WTC11 (cell line): ENCODE measurements around the gene FAM114A1. TPM values are rescaled to one million over a fixed set of nuclear protein-coding genes. Genes with fewer than 3 reads are reported as not detected.

ENCODE experiments used
- ATAC-seq: fragments of 200-7000 bp; cut with Tn5 transposase; 2 replicates; pipeline ENCODE4 v1.10.0; 2021; ENCODE audit warnings: mild to moderate bottlenecking, moderate library complexity
- CTCF ChIA-PET: fragments of 300-600 bp; sonication (Branson Sonifier 250); formaldehyde crosslinking; loops from one replicate; lab custom pipeline; 2021; ENCODE audit warnings: antibody characterized with exemption; lab: Charles Lee
- POLR2A ChIA-PET: fragments of 350-600 bp; sonication (Branson Sonifier 250); formaldehyde crosslinking; loops from one replicate; lab custom pipeline; 2021; ENCODE audit warnings: antibody characterized with exemption; lab: Charles Lee
- DNase-seq: peaks from one replicate; pipeline ENCODE4 v3.0.0; 2021; ENCODE audit warnings: low spot score
- H3K27ac Mint-ChIP-seq: 2 replicates; pipeline ENCODE4 v1.8.0; 2021; ENCODE audit warnings: mixed read lengths
- H3K27me3 Mint-ChIP-seq: 2 replicates; pipeline ENCODE4 v1.8.0; 2021; ENCODE audit warnings: low read depth, mild to moderate bottlenecking, moderate library complexity, mixed read lengths
- H3K36me3 Mint-ChIP-seq: 2 replicates; pipeline ENCODE4 v1.8.0; 2021; ENCODE audit warnings: mixed read lengths
- H3K4me1 Mint-ChIP-seq: 2 replicates; pipeline ENCODE4 v1.8.0; 2022; ENCODE audit warnings: mixed read lengths
- H3K4me3 Mint-ChIP-seq: 2 replicates; pipeline ENCODE4 v1.8.0; 2021; ENCODE audit warnings: mild to moderate bottlenecking, moderate library complexity, mixed read lengths
- H3K9me3 Mint-ChIP-seq: 2 replicates; pipeline ENCODE4 v1.8.0; 2021; ENCODE audit warnings: mixed read lengths
- ATF1 ChIP-seq: sonication (generic); formaldehyde crosslinking; IDR thresholded peaks from 2 replicates; pipeline ENCODE4 v1.8.1; 2023; ENCODE audit warnings: mild to moderate bottlenecking, moderate library complexity, missing genetic modification reagents
- E2F5 ChIP-seq: sonication (generic); formaldehyde crosslinking; IDR thresholded peaks from 2 replicates; pipeline ENCODE4 v1.8.1; 2022; ENCODE audit warnings: mild to moderate bottlenecking, moderate library complexity, missing genetic modification reagents
- ESRRA ChIP-seq: sonication (generic); formaldehyde crosslinking; IDR thresholded peaks from 2 replicates; pipeline ENCODE4 v1.8.1; 2022; ENCODE audit warnings: mild to moderate bottlenecking, missing genetic modification reagents, borderline replicate concordance
- ETV6 ChIP-seq: sonication (generic); formaldehyde crosslinking; IDR thresholded peaks from 2 replicates; pipeline ENCODE4 v1.8.1; 2022; ENCODE audit warnings: mild to moderate bottlenecking, missing genetic modification reagents
- JUN ChIP-seq: sonication (generic); formaldehyde crosslinking; IDR thresholded peaks from 2 replicates; pipeline ENCODE4 v1.8.0; 2023; ENCODE audit warnings: mild to moderate bottlenecking, missing genetic modification reagents
- KAT7 ChIP-seq: sonication (generic); formaldehyde crosslinking; IDR thresholded peaks from 2 replicates; pipeline ENCODE4 v1.8.1; 2023; ENCODE audit warnings: missing genetic modification reagents, mild to moderate bottlenecking, borderline replicate concordance
- NFATC4 ChIP-seq: fragments of 250-450 bp; sonication (Bioruptor Pico); IDR thresholded peaks from 2 replicates; pipeline ENCODE4 v1.9.0; 2021; ENCODE audit warnings: mild to moderate bottlenecking
- NR2C2 ChIP-seq: sonication (generic); formaldehyde crosslinking; IDR thresholded peaks from 2 replicates; pipeline ENCODE4 v1.8.0; 2022; ENCODE audit warnings: mild to moderate bottlenecking, missing genetic modification reagents
- PREB ChIP-seq: sonication (generic); formaldehyde crosslinking; IDR thresholded peaks from 2 replicates; pipeline ENCODE4 v1.8.1; 2022; ENCODE audit warnings: mild to moderate bottlenecking, missing genetic modification reagents, moderate library complexity, borderline replicate concordance
- RELA ChIP-seq: sonication (generic); formaldehyde crosslinking; IDR thresholded peaks from 2 replicates; pipeline ENCODE4 v1.8.1; 2022; ENCODE audit warnings: missing genetic modification reagents, mild to moderate bottlenecking, borderline replicate concordance
- RORB ChIP-seq: fragments of 250-450 bp; sonication (Bioruptor Pico); IDR thresholded peaks from 2 replicates; pipeline ENCODE4 v1.9.0; 2021; ENCODE audit warnings: mild to moderate bottlenecking
- ZNF138 ChIP-seq: sonication (generic); formaldehyde crosslinking; conservative IDR thresholded peaks from 2 replicates; pipeline ENCODE4 v1.8.1; 2022; ENCODE audit warnings: mild to moderate bottlenecking, moderate library complexity, missing genetic modification reagents
- ZNF317 ChIP-seq: sonication (generic); formaldehyde crosslinking; IDR thresholded peaks from 2 replicates; pipeline ENCODE4 v1.8.1; 2023; ENCODE audit warnings: low read depth, mild to moderate bottlenecking, moderate library complexity, missing genetic modification reagents, borderline replicate concordance
- ZNF396 ChIP-seq: fragments of 250-450 bp; sonication (Bioruptor Pico); IDR thresholded peaks from 2 replicates; pipeline ENCODE4 v1.8.0; 2021; ENCODE audit warnings: mild to moderate bottlenecking, moderate library complexity, borderline replicate concordance
- ZNF512 ChIP-seq: sonication (generic); formaldehyde crosslinking; IDR thresholded peaks from 2 replicates; pipeline ENCODE4 v1.8.1; 2022; ENCODE audit warnings: missing genetic modification reagents, borderline replicate concordance
- ZNF671 ChIP-seq: fragments of 250-450 bp; sonication (Bioruptor Pico); IDR thresholded peaks from 2 replicates; pipeline ENCODE4 v1.8.0; 2021; ENCODE audit warnings: mild to moderate bottlenecking
- total RNA-seq: library from RNA; stranded (reverse); gene quantifications from 3 replicates; pipeline ENCODE4 v1.2.3, GENCODE V29; 2021
- TF ChIP-seq, protein P1 (sequence below): sonication (generic); formaldehyde crosslinking; IDR thresholded peaks from 2 replicates; pipeline ENCODE4 v1.8.1; 2023; ENCODE audit warnings: mild to moderate bottlenecking, missing genetic modification reagents, moderate library complexity
- TF ChIP-seq, protein P2 (sequence below): sonication (generic); formaldehyde crosslinking; IDR thresholded peaks from 2 replicates; pipeline ENCODE4 v1.8.1; 2023; ENCODE audit warnings: mild to moderate bottlenecking, missing genetic modification reagents

The FAM114A1 gene
- total RNA-seq, 1 experiment from 2014 or later = 17.6 TPM

DNA sequence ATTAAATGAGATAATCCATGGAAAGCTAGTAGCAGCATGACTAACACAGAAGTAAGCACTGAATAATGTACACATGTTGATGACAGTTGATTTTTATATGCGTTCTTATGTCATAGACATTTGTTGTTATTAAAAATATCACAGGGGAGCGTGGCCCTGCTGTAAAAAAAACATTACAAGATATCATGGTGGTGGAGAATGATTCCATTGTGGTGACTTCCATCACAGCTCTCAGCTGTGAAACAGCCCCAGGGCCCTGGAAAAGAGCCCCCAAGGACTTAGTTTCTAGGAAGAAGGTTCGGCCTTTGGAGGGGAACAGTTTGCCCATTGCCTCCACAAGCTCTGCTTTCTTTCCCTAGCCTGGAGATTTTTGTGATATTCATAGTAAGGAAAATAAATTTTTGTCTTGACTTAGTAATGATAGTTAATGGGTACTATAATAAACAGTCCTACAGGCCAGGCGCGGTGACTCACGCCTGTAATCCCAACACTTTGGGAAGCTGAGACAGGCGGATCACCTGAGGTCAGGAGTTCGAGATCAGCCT lies 49.9 kb downstream of the FAM114A1 start:
- no peak overlapping the region for H3K4me3 Mint-ChIP-seq
- H3K27me3 Mint-ChIP-seq = no peaks in the 10 kb centered on the region
- no peak overlapping the region for H3K27ac Mint-ChIP-seq
- ChIA-PET CTCF (interaction anchor here (1.1 kb wide), 1 partner anchor 24 kb away, joined by 3 read pairs; no protein-coding TSS in a partner anchor), POLR2A (no interaction called here)
- TF ChIP-seq ZNF671 (no peak), KAT7 (CRISPR knock-in tag) (no peak), PREB (CRISPR knock-in tag) (no peak), ZNF317 (CRISPR knock-in tag) (no peak), NR2C2 (CRISPR knock-in tag) (no peak)
- TF ChIP-seq, protein P1, sequence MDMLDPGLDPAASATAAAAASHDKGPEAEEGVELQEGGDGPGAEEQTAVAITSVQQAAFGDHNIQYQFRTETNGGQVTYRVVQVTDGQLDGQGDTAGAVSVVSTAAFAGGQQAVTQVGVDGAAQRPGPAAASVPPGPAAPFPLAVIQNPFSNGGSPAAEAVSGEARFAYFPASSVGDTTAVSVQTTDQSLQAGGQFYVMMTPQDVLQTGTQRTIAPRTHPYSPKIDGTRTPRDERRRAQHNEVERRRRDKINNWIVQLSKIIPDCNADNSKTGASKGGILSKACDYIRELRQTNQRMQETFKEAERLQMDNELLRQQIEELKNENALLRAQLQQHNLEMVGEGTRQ (CRISPR knock-in tag) = no peak
- ATAC-seq (no peak), DNase-seq (no peak)
- no peaks in the 10 kb centered on the region for H3K4me1 Mint-ChIP-seq
- peaks cover 6% of the 10 kb centered on the region for H3K36me3 Mint-ChIP-seq
- H3K9me3 Mint-ChIP-seq = peaks cover 6% of the 10 kb centered on the region

DNA sequence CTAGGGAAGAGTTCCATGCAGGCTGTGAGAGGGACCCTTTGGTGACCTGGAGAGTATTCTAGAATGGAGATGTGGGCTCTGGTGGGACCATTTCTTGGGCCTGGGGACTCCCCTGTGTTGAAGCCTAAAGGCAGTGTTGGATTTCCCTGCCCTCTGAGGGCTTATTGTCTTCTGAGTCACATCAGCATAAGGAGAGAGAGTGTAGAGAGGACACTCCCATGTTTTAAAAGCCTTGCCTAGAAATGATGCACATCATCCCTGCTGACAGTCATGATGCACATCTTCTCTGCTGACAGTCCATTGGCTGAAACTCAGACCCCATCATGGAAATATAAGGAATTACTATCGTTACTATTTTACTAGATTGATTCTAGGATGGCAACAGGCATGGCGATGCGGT lies 51.9 kb downstream of the FAM114A1 start:
- peaks cover 6% of the 10 kb centered on the region for H3K36me3 Mint-ChIP-seq
- CTCF ChIA-PET = no interaction called here
- no peak for DNase-seq
- no peaks in the 10 kb centered on the region for H3K27me3 Mint-ChIP-seq
- TF ChIP-seq ZNF396 (CRISPR knock-in tag) (no peak), E2F5 (CRISPR knock-in tag) (no peak), ETV6 (CRISPR knock-in tag) (no peak), ZNF317 (CRISPR knock-in tag) (no peak), ZNF138 (CRISPR knock-in tag) (no peak)
- TF ChIP-seq, all 79 proteins: peak for 0
- peaks cover 2% of the 10 kb centered on the region; the same call in 1 of the 2 replicates for H3K4me1 Mint-ChIP-seq
- H3K27ac Mint-ChIP-seq = no peak overlapping the region
- peaks cover 6% of the 10 kb centered on the region for H3K9me3 Mint-ChIP-seq
- no peak overlapping the region for H3K4me3 Mint-ChIP-seq
- POLR2A ChIA-PET = no interaction called here
- no peak for ATAC-seq

DNA sequence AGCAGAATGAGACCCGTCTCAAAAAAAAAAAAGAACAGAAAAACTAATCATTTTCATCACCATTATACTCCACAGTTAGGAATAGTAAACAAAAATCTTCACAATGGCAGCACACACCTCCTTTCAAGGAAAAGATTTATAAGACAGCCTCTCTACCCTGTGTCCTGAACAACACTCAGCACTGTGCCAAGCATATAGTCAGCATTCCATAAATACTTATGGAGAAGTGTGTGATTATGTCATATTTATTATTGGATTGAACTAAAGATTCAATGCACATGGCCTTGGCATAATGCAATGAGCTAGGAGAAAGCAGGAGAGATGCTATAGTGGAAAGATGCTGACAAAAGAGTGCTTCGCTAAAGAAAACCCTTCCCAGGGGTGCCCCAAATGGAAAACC lies 52.6 kb downstream of the FAM114A1 start:
- no peak for TF ChIP-seq NFATC4 (CRISPR knock-in tag)
- TF ChIP-seq JUN (CRISPR knock-in tag) = no peak
- no peak for TF ChIP-seq ZNF512 (CRISPR knock-in tag)
- TF ChIP-seq KAT7 (CRISPR knock-in tag) = no peak
- no peak for TF ChIP-seq ATF1 (CRISPR knock-in tag)
- TF ChIP-seq RORB (CRISPR knock-in tag) = no peak
- TF ChIP-seq, protein P2, sequence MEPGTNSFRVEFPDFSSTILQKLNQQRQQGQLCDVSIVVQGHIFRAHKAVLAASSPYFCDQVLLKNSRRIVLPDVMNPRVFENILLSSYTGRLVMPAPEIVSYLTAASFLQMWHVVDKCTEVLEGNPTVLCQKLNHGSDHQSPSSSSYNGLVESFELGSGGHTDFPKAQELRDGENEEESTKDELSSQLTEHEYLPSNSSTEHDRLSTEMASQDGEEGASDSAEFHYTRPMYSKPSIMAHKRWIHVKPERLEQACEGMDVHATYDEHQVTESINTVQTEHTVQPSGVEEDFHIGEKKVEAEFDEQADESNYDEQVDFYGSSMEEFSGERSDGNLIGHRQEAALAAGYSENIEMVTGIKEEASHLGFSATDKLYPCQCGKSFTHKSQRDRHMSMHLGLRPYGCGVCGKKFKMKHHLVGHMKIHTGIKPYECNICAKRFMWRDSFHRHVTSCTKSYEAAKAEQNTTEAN (CRISPR knock-in tag) = no peak
- TF ChIP-seq ESRRA (CRISPR knock-in tag) = no peak
- TF ChIP-seq RELA (CRISPR knock-in tag) = no peak
- ATAC-seq (no peak), DNase-seq (no peak)
- Mint-ChIP-seq H3K27me3 (no peaks in the 10 kb centered on the region), H3K36me3 (peaks cover 6% of the 10 kb centered on the region), H3K27ac (no peak overlapping the region), H3K4me3 (no peak overlapping the region), H3K9me3 (peaks cover 6% of the 10 kb centered on the region), H3K4me1 (peaks cover 4% of the 10 kb centered on the region; the same call in 1 of the 2 replicates)
- ChIA-PET POLR2A (no interaction called here), CTCF (no interaction called here)
